CD4-positive, alpha-beta T cell treated with Interleukin-12 subunit alpha and Interleukin-12 subunit beta, for 1 hour (primary cell): ENCODE measurements around the gene SERPINH1.

Experiments used
- DNase-seq: peaks from one replicate; pipeline ENCODE4 v3.0.0-alpha.2; 2020

Gene SERPINH1

GRCh38 chr11:75533896-75534258 lies 28.2 kb upstream of the SERPINH1 start:
- no peak for DNase-seq

- DNase-seq, result no peak
Observed at GRCh38 chr11:75534259-75535069, 27.6 kb upstream of the SERPINH1 start.

GRCh38 chr11:75535071-75535470 lies 27.0 kb upstream of the SERPINH1 start:
- no peak for DNase-seq

- DNase-seq, result peak; percentile 49
Observed at GRCh38 chr11:75536786-75537641, 25.0 kb upstream of the SERPINH1 start.

GRCh38 chr11:75537740-75538139 lies 24.3 kb upstream of the SERPINH1 start:
- no peak for DNase-seq

GRCh38 chr11:75538150-75538942 lies 23.7 kb upstream of the SERPINH1 start:
- DNase-seq, result no peak

GRCh38 chr11:75539459-75540334 lies 22.4 kb upstream of the SERPINH1 start:
- no peak for DNase-seq

GRCh38 chr11:75541193-75542087 lies 20.6 kb upstream of the SERPINH1 start:
- DNase-seq, result no peak

GRCh38 chr11:75542088-75542438 lies 20.0 kb upstream of the SERPINH1 start:
- DNase-seq, result no peak

GRCh38 chr11:75543806-75544205 lies 18.2 kb upstream of the SERPINH1 start:
- DNase-seq, result no peak

- DNase-seq, result no peak
Observed at GRCh38 chr11:75547177-75547576, 14.9 kb upstream of the SERPINH1 start.

- DNase-seq, result peak; percentile 36
Observed at GRCh38 chr11:75547617-75548058, 14.4 kb upstream of the SERPINH1 start.

GRCh38 chr11:75548595-75549272 lies 13.3 kb upstream of the SERPINH1 start:
- DNase-seq, result no peak

GRCh38 chr11:75549370-75549958 lies 12.6 kb upstream of the SERPINH1 start:
- DNase-seq, result no peak

GRCh38 chr11:75553182-75553581 lies 8.9 kb upstream of the SERPINH1 start:
- no peak for DNase-seq

- no peak for DNase-seq
Observed at GRCh38 chr11:75553889-75554257, 8.2 kb upstream of the SERPINH1 start.

- no peak for DNase-seq
Observed at GRCh38 chr11:75554258-75555022, 7.6 kb upstream of the SERPINH1 start.

GRCh38 chr11:75555079-75555811 lies 6.8 kb upstream of the SERPINH1 start:
- DNase-seq, result no peak

- no peak for DNase-seq
Observed at GRCh38 chr11:75556275-75556674, 5.8 kb upstream of the SERPINH1 start.
